ENCODE data around the gene AMPH. TPM values are rescaled to one million over a fixed set of nuclear protein-coding genes. Genes with fewer than 3 reads are reported as not detected.
A peak's percentile ranks its signal among the peaks of the same experiment; 100 is the strongest.

Gene AMPH
- total RNA-seq, 1 experiment from 2014 or later: not detected

- Histone ChIP-seq H3K4me1 (ENCODE audit: low read length) (no peaks in the 10 kb centered on the region), H3K27me3 (ENCODE audit: low read length) (no peaks in the 10 kb centered on the region), H4K20me1 (ENCODE audit: insufficient read depth, low read depth, low read length) (no peaks in the 10 kb centered on the region), H3K4me2 (ENCODE audit: low read depth, low read length, poor library complexity, severe bottlenecking) (no peak overlapping the region), H3K9me2 (replicated peaks; ENCODE audit: insufficient read depth, low read length) (no peaks in the 10 kb centered on the region), H3K79me2 (ENCODE audit: low read length) (no peaks in the 10 kb centered on the region), H3K9me3 (ENCODE audit: low read length) (no peaks in the 10 kb centered on the region), H3K4me3 (ENCODE audit: low read length) (no peak overlapping the region), H2AFZ (ENCODE audit: low read length) (no peak overlapping the region), H3K9ac (ENCODE audit: low read length) (no peak overlapping the region), H3K36me3 (ENCODE audit: insufficient read depth, low read length) (no peaks in the 10 kb centered on the region), H3K27ac (ENCODE audit: low read length) (no peak overlapping the region)
- DNase-seq: no peak
Measured at GRCh38 chr7:38432080-38432479, 199.1 kb downstream of the AMPH start.

- Histone ChIP-seq H3K36me3 (ENCODE audit: insufficient read depth, low read length) (no peaks in the 10 kb centered on the region), H3K4me3 (ENCODE audit: low read length) (no peak overlapping the region), H3K9ac (ENCODE audit: low read length) (no peak overlapping the region), H2AFZ (ENCODE audit: low read length) (no peak overlapping the region), H3K4me1 (ENCODE audit: low read length) (peaks cover 9% of the 10 kb centered on the region), H3K27me3 (ENCODE audit: low read length) (no peaks in the 10 kb centered on the region), H4K20me1 (ENCODE audit: insufficient read depth, low read depth, low read length) (no peaks in the 10 kb centered on the region), H3K27ac (ENCODE audit: low read length) (no peak overlapping the region), H3K9me3 (ENCODE audit: low read length) (no peaks in the 10 kb centered on the region), H3K4me2 (ENCODE audit: low read depth, low read length, poor library complexity, severe bottlenecking) (no peak overlapping the region), H3K79me2 (ENCODE audit: low read length) (no peaks in the 10 kb centered on the region), H3K9me2 (replicated peaks; ENCODE audit: insufficient read depth, low read length) (no peaks in the 10 kb centered on the region)
- no peak for DNase-seq
Measured at GRCh38 chr7:38429057-38429456, 202.1 kb downstream of the AMPH start.

- Histone ChIP-seq H3K79me2 (ENCODE audit: low read length) (no peaks in the 10 kb centered on the region), H3K9me3 (ENCODE audit: low read length) (no peaks in the 10 kb centered on the region), H3K27me3 (ENCODE audit: low read length) (no peaks in the 10 kb centered on the region), H2AFZ (ENCODE audit: low read length) (no peak overlapping the region), H3K4me3 (ENCODE audit: low read length) (no peak overlapping the region), H3K9me2 (replicated peaks; ENCODE audit: insufficient read depth, low read length) (no peaks in the 10 kb centered on the region), H3K36me3 (ENCODE audit: insufficient read depth, low read length) (no peaks in the 10 kb centered on the region), H3K9ac (ENCODE audit: low read length) (no peak overlapping the region), H3K4me1 (ENCODE audit: low read length) (peaks cover 9% of the 10 kb centered on the region), H3K4me2 (ENCODE audit: low read depth, low read length, poor library complexity, severe bottlenecking) (no peak overlapping the region), H4K20me1 (ENCODE audit: insufficient read depth, low read depth, low read length) (no peaks in the 10 kb centered on the region), H3K27ac (ENCODE audit: low read length) (no peak overlapping the region)
- DNase-seq: no peak
Measured at GRCh38 chr7:38428041-38428440, 203.1 kb downstream of the AMPH start.

GRCh38 chr7:38427279-38427955 is 203.8 kb downstream of the AMPH start:
- DNase-seq: no peak
- no peak overlapping the region for H3K9ac ChIP-seq (ENCODE audit: low read length)
- peaks cover 9% of the 10 kb centered on the region for H3K4me1 ChIP-seq (ENCODE audit: low read length)
- H3K27me3 ChIP-seq (ENCODE audit: low read length): no peaks in the 10 kb centered on the region
- H3K4me3 ChIP-seq (ENCODE audit: low read length): no peak overlapping the region
- no peak overlapping the region for H2AFZ ChIP-seq (ENCODE audit: low read length)
- no peaks in the 10 kb centered on the region for H3K9me3 ChIP-seq (ENCODE audit: low read length)
- H3K36me3 ChIP-seq (ENCODE audit: insufficient read depth, low read length): no peaks in the 10 kb centered on the region
- H4K20me1 ChIP-seq (ENCODE audit: insufficient read depth, low read depth, low read length): no peaks in the 10 kb centered on the region
- H3K79me2 ChIP-seq (ENCODE audit: low read length): no peaks in the 10 kb centered on the region
- H3K9me2 ChIP-seq (replicated peaks; ENCODE audit: insufficient read depth, low read length): no peaks in the 10 kb centered on the region
- no peak overlapping the region for H3K4me2 ChIP-seq (ENCODE audit: low read depth, low read length, poor library complexity, severe bottlenecking)
- no peak overlapping the region for H3K27ac ChIP-seq (ENCODE audit: low read length)

GRCh38 chr7:38425509-38425908 is 205.7 kb downstream of the AMPH start:
- no peaks in the 10 kb centered on the region for H3K9me3 ChIP-seq (ENCODE audit: low read length)
- no peak overlapping the region for H3K9ac ChIP-seq (ENCODE audit: low read length)
- H3K27me3 ChIP-seq (ENCODE audit: low read length): no peaks in the 10 kb centered on the region
- no peak overlapping the region for H3K4me3 ChIP-seq (ENCODE audit: low read length)
- peak; percentile 68 for DNase-seq
- H3K36me3 ChIP-seq (ENCODE audit: insufficient read depth, low read length): no peaks in the 10 kb centered on the region
- no peak overlapping the region for H3K27ac ChIP-seq (ENCODE audit: low read length)
- no peaks in the 10 kb centered on the region for H4K20me1 ChIP-seq (ENCODE audit: insufficient read depth, low read depth, low read length)
- H3K4me1 ChIP-seq (ENCODE audit: low read length): peaks cover 9% of the 10 kb centered on the region
- no peak overlapping the region for H3K4me2 ChIP-seq (ENCODE audit: low read depth, low read length, poor library complexity, severe bottlenecking)
- H3K9me2 ChIP-seq (replicated peaks; ENCODE audit: insufficient read depth, low read length): no peaks in the 10 kb centered on the region
- H3K79me2 ChIP-seq (ENCODE audit: low read length): no peaks in the 10 kb centered on the region
- no peak overlapping the region for H2AFZ ChIP-seq (ENCODE audit: low read length)

- H3K27me3 ChIP-seq (ENCODE audit: low read length): no peaks in the 10 kb centered on the region
Measured at GRCh38 chr7:38424750-38425463, 206.3 kb downstream of the AMPH start.

GRCh38 chr7:38413784-38414183 is 217.4 kb downstream of the AMPH start:
- Histone ChIP-seq H3K27me3 (ENCODE audit: low read length) (no peaks in the 10 kb centered on the region), H3K4me2 (ENCODE audit: low read depth, low read length, poor library complexity, severe bottlenecking) (no peak overlapping the region), H4K20me1 (ENCODE audit: insufficient read depth, low read depth, low read length) (no peaks in the 10 kb centered on the region), H3K4me1 (ENCODE audit: low read length) (no peaks in the 10 kb centered on the region), H3K79me2 (ENCODE audit: low read length) (no peaks in the 10 kb centered on the region), H3K36me3 (ENCODE audit: insufficient read depth, low read length) (no peaks in the 10 kb centered on the region), H3K27ac (ENCODE audit: low read length) (no peak overlapping the region), H3K4me3 (ENCODE audit: low read length) (no peak overlapping the region), H3K9me2 (replicated peaks; ENCODE audit: insufficient read depth, low read length) (no peaks in the 10 kb centered on the region), H3K9ac (ENCODE audit: low read length) (no peak overlapping the region), H3K9me3 (ENCODE audit: low read length) (no peaks in the 10 kb centered on the region), H2AFZ (ENCODE audit: low read length) (no peak overlapping the region)
- DNase-seq: peak; percentile 52

More at GRCh38 chr7:38424750-38425463, 206.3 kb downstream of the AMPH start:
- no peaks in the 10 kb centered on the region for H3K9me3 ChIP-seq (ENCODE audit: low read length)
- H3K36me3 ChIP-seq (ENCODE audit: insufficient read depth, low read length): no peaks in the 10 kb centered on the region
- no peak overlapping the region for H2AFZ ChIP-seq (ENCODE audit: low read length)
- no peak overlapping the region for H3K27ac ChIP-seq (ENCODE audit: low read length)
- no peaks in the 10 kb centered on the region for H3K79me2 ChIP-seq (ENCODE audit: low read length)
- no peaks in the 10 kb centered on the region for H4K20me1 ChIP-seq (ENCODE audit: insufficient read depth, low read depth, low read length)
- H3K9me2 ChIP-seq (replicated peaks; ENCODE audit: insufficient read depth, low read length): no peaks in the 10 kb centered on the region
- H3K4me2 ChIP-seq (ENCODE audit: low read depth, low read length, poor library complexity, severe bottlenecking): no peak overlapping the region
- no peak overlapping the region for H3K9ac ChIP-seq (ENCODE audit: low read length)
- H3K4me1 ChIP-seq (ENCODE audit: low read length): peaks cover 9% of the 10 kb centered on the region
- no peak for DNase-seq
- no peak overlapping the region for H3K4me3 ChIP-seq (ENCODE audit: low read length)

- H3K9ac ChIP-seq (ENCODE audit: low read length): no peak overlapping the region
- H3K9me3 ChIP-seq (ENCODE audit: low read length): no peaks in the 10 kb centered on the region
- H3K79me2 ChIP-seq (ENCODE audit: low read length): no peaks in the 10 kb centered on the region
- no peaks in the 10 kb centered on the region for H4K20me1 ChIP-seq (ENCODE audit: insufficient read depth, low read depth, low read length)
- H3K36me3 ChIP-seq (ENCODE audit: insufficient read depth, low read length): no peaks in the 10 kb centered on the region
- H3K4me3 ChIP-seq (ENCODE audit: low read length): no peak overlapping the region
- peak; percentile 61 for DNase-seq
- no peaks in the 10 kb centered on the region for H3K4me1 ChIP-seq (ENCODE audit: low read length)
- H3K9me2 ChIP-seq (replicated peaks; ENCODE audit: insufficient read depth, low read length): no peaks in the 10 kb centered on the region
- H3K27ac ChIP-seq (ENCODE audit: low read length): no peak overlapping the region
- H3K4me2 ChIP-seq (ENCODE audit: low read depth, low read length, poor library complexity, severe bottlenecking): no peak overlapping the region
- no peak overlapping the region for H2AFZ ChIP-seq (ENCODE audit: low read length)
- no peaks in the 10 kb centered on the region for H3K27me3 ChIP-seq (ENCODE audit: low read length)
Measured at GRCh38 chr7:38411404-38411803, 219.8 kb downstream of the AMPH start.

Measured in Karpas-422 (cell line).